ENCODE data around the gene RRP1B.
"Not testable (repeated sequence)": the region's sequence is repeated elsewhere in the genome, so short reads cannot be mapped to it uniquely, and the experiment has no call there.

The RRP1B gene

DNA sequence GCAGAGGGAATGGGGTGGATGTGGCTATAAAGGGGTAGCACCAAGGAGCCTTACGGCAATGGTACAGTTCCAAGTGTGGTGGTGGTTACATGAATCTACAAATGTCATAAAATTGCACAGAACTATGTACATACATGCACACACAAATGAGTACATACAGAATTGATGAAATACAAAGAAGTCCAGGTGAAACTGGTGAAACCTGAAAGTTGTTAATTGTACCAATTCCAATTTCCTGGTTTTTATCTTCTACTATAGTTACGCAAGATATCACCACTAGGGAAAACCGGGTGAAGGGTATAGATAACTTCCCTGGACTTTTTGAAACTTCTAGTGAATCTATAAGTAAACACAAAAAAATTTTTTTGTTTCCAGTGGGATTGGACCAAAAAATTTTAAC lies 19.0 kb upstream of the RRP1B start:
- WGBS (ENCODE audit: insufficient coverage, insufficient read length), result no CpG with 5 or more reads among the region's 3 CpGs
- H3K27ac ChIP-seq (ENCODE audit: low read length), result no peak overlapping the region

GRCh38 chr21:43643193-43643592 lies 16.2 kb upstream of the RRP1B start:
- WGBS (ENCODE audit: insufficient coverage, insufficient read length), result no CpG with 5 or more reads among the region's 4 CpGs
- no peaks in the 10 kb centered on the region for H3K9me3 ChIP-seq (ENCODE audit: control insufficient read depth, insufficient read depth, low read length)
- no peak for DNase-seq (ENCODE audit: low read depth, low spot score)

More for the DNA sequence above, 19.0 kb upstream of the RRP1B start:
- no peak overlapping the region for H3K4me3 ChIP-seq (ENCODE audit: low read length)
- H3K9me3 ChIP-seq (ENCODE audit: control insufficient read depth, insufficient read depth, low read length), result no peaks in the 10 kb centered on the region
- DNase-seq (ENCODE audit: low read depth, low spot score), result no peak
- H3K4me1 ChIP-seq (ENCODE audit: control insufficient read depth, insufficient read depth, low read length), result no peaks in the 10 kb centered on the region
- H3K36me3 ChIP-seq (ENCODE audit: control insufficient read depth, insufficient read depth, low read length), result no peaks in the 10 kb centered on the region
- H3K27me3 ChIP-seq (ENCODE audit: control insufficient read depth, insufficient read depth, low read length), result no peaks in the 10 kb centered on the region

DNA sequence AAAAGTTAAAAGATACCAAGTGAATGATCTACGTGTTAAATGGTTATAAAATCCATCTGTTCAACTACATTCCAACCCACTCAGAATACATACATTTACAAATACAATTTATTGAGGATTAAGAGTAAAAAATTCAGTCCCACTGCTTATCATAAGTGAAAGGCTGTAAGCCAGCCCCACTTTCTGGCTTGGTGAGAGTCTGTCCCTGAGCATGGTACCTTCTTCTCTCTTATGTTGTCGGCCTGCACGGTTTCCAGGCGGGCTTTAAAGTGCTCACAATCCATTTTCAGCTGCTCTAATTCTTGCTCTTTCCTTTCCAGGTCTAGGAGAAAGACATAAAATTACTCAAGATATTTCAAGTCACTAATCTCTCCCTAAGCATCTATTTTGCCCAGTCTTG lies 15.3 kb upstream of the RRP1B start:
- no CpG with 5 or more reads among the region's 4 CpGs for WGBS (ENCODE audit: insufficient coverage, insufficient read length)
- H3K9me3 ChIP-seq (ENCODE audit: control insufficient read depth, insufficient read depth, low read length), result no peaks in the 10 kb centered on the region
- no peaks in the 10 kb centered on the region for H3K4me1 ChIP-seq (ENCODE audit: control insufficient read depth, insufficient read depth, low read length)
- no peak overlapping the region for H3K27ac ChIP-seq (ENCODE audit: low read length)
- DNase-seq (ENCODE audit: low read depth, low spot score), result no peak
- H3K27me3 ChIP-seq (ENCODE audit: control insufficient read depth, insufficient read depth, low read length), result no peaks in the 10 kb centered on the region
- H3K36me3 ChIP-seq (ENCODE audit: control insufficient read depth, insufficient read depth, low read length), result no peaks in the 10 kb centered on the region
- H3K4me3 ChIP-seq (ENCODE audit: low read length), result no peak overlapping the region

More at GRCh38 chr21:43643193-43643592, 16.2 kb upstream of the RRP1B start:
- Histone ChIP-seq H3K4me3 (ENCODE audit: low read length) (no peak overlapping the region), H3K36me3 (ENCODE audit: control insufficient read depth, insufficient read depth, low read length) (no peaks in the 10 kb centered on the region), H3K27ac (ENCODE audit: low read length) (no peak overlapping the region), H3K27me3 (ENCODE audit: control insufficient read depth, insufficient read depth, low read length) (no peaks in the 10 kb centered on the region), H3K4me1 (ENCODE audit: control insufficient read depth, insufficient read depth, low read length) (no peaks in the 10 kb centered on the region)

GRCh38 chr21:43644609-43645008 lies 14.8 kb upstream of the RRP1B start:
- WGBS (ENCODE audit: insufficient coverage, insufficient read length), result 100% methylated on average over 1 of the region's 6 CpGs

DNA sequence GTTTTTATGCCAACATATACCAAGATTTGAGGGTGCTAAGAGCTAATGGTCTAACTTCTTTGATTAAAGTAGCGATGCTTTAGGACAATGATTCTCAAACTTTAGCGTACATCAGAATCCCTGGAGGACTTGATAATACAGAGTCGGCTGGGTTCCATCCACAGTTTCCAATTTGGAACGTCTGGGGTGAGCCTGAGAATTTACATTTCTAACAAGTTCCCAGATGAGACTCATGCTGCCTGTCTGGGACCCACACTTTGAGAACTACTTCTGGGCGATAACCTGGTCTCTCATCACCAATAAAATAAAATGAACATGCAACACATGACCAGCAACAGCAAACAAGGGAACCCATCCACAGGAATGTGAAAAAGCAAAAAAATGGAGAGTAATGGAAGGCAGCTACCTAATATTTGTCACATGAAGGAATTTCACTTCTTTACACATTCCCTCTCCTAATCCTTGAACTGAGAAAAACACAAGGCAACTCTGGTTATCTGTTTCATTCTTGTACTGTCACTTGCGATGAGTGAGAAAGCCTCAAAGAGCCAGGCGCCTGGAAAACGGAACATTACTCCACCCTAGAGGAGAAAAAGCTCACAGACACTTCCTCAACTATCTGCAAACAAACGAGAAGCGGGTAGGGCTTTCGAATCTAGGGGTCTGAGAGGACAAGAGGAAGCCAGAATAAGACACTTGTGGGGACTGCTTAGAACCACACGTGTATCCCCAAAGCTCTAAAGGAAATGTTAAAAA lies 14.0 kb upstream of the RRP1B start:
- Histone ChIP-seq H3K9me3 (ENCODE audit: control insufficient read depth, insufficient read depth, low read length) (no peaks in the 10 kb centered on the region), H3K27me3 (ENCODE audit: control insufficient read depth, insufficient read depth, low read length) (no peaks in the 10 kb centered on the region), H3K27ac (ENCODE audit: low read length) (no peak overlapping the region), H3K4me3 (ENCODE audit: low read length) (no peak overlapping the region), H3K36me3 (ENCODE audit: control insufficient read depth, insufficient read depth, low read length) (no peaks in the 10 kb centered on the region), H3K4me1 (ENCODE audit: control insufficient read depth, insufficient read depth, low read length) (no peaks in the 10 kb centered on the region)
- no peak for DNase-seq (ENCODE audit: low read depth, low spot score)
- no CpG with 5 or more reads among the region's 12 CpGs for WGBS (ENCODE audit: insufficient coverage, insufficient read length)

More at GRCh38 chr21:43644609-43645008, 14.8 kb upstream of the RRP1B start:
- H3K4me1 ChIP-seq (ENCODE audit: control insufficient read depth, insufficient read depth, low read length), result no peaks in the 10 kb centered on the region
- no peaks in the 10 kb centered on the region for H3K36me3 ChIP-seq (ENCODE audit: control insufficient read depth, insufficient read depth, low read length)
- H3K9me3 ChIP-seq (ENCODE audit: control insufficient read depth, insufficient read depth, low read length), result no peaks in the 10 kb centered on the region
- no peak overlapping the region for H3K27ac ChIP-seq (ENCODE audit: low read length)
- no peak overlapping the region for H3K4me3 ChIP-seq (ENCODE audit: low read length)
- DNase-seq (ENCODE audit: low read depth, low spot score), result no peak
- no peaks in the 10 kb centered on the region for H3K27me3 ChIP-seq (ENCODE audit: control insufficient read depth, insufficient read depth, low read length)

DNA sequence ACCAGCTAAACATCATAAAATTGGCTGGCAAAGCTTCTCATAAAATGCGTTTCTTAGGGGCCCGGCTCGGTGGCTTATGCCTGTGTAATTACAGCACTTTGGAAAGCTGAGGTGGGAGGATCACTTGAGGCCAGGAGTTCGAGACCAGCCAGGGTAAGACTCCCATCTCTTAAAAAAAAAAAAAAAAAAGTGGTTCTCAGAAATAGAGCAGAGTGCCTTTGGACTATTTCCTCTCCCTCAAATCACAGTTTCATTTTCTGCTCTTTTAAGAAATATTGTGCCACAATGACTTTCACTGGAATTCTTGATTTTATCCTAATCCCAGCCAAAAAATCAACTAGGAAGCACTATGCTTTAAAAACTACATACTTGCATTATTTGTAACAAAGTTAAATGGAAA lies 13.4 kb upstream of the RRP1B start:
- no peak for DNase-seq (ENCODE audit: low read depth, low spot score)
- H3K36me3 ChIP-seq (ENCODE audit: control insufficient read depth, insufficient read depth, low read length), result no peaks in the 10 kb centered on the region
- WGBS (ENCODE audit: insufficient coverage, insufficient read length), result no CpG with 5 or more reads among the region's 4 CpGs
- no peaks in the 10 kb centered on the region for H3K9me3 ChIP-seq (ENCODE audit: control insufficient read depth, insufficient read depth, low read length)
- no peaks in the 10 kb centered on the region for H3K27me3 ChIP-seq (ENCODE audit: control insufficient read depth, insufficient read depth, low read length)
- no peaks in the 10 kb centered on the region for H3K4me1 ChIP-seq (ENCODE audit: control insufficient read depth, insufficient read depth, low read length)
- H3K4me3 ChIP-seq (ENCODE audit: low read length), result no peak overlapping the region
- no peak overlapping the region for H3K27ac ChIP-seq (ENCODE audit: low read length)

DNA sequence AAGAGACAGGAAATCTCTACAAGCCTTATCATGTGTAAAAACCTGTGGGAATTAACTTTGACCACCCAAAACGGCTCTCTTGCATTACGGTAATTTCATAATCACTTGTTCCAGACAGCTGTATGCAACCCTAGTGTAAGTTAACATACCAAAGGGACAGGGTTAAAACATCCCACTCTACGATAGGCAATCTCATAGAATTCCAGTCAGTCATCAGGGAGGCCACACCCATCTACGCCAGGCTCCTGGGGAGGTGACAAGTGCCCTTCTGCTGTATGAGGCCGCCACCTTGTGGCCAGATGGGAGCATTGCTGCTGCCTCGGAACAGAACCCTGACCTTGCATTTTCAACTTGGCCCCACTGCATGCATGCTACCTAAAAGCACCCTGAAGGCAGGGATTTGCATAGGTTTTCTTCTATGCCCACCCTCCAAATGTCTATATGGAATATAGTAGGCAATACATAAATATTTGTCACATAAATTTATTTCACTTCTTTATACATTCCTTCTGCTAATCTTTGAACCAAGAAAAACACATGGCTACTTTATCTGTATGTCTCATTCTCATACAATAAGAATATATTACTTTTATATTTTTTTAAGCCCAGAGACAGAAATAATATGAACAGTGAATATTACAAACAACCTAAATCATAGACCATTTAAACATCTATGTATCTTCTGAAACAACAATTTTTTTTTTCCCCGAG lies 12.7 kb upstream of the RRP1B start:
- Histone ChIP-seq H3K9me3 (ENCODE audit: control insufficient read depth, insufficient read depth, low read length) (no peaks in the 10 kb centered on the region), H3K4me1 (ENCODE audit: control insufficient read depth, insufficient read depth, low read length) (no peaks in the 10 kb centered on the region), H3K4me3 (ENCODE audit: low read length) (no peak overlapping the region), H3K27ac (ENCODE audit: low read length) (no peak overlapping the region), H3K36me3 (ENCODE audit: control insufficient read depth, insufficient read depth, low read length) (no peaks in the 10 kb centered on the region), H3K27me3 (ENCODE audit: control insufficient read depth, insufficient read depth, low read length) (no peaks in the 10 kb centered on the region)
- no CpG with 5 or more reads among the region's 7 CpGs for WGBS (ENCODE audit: insufficient coverage, insufficient read length)
- DNase-seq (ENCODE audit: low read depth, low spot score), result peak; percentile 77

DNA sequence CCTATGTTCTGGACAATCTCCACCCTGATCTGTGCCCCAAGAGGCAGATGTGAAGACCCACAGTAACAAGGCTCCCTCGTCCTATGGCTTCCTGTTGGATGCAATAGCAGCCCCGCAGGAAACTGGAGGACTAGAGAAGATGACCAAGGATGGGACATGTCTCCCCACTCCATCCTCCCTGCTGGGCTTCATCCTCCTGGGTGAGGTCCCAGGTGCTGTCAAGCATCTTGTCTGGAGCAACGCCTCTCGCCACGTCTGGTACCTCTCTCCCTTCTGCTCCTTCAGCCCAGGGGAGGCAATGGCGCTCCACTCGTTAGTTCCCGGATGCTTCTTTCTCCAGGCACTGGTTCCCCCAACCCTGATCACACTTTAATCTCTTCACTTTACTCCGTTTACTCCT lies 11.2 kb upstream of the RRP1B start:
- no peaks in the 10 kb centered on the region for H3K9me3 ChIP-seq (ENCODE audit: control insufficient read depth, insufficient read depth, low read length)
- H3K27me3 ChIP-seq (ENCODE audit: control insufficient read depth, insufficient read depth, low read length), result no peaks in the 10 kb centered on the region
- no peak overlapping the region for H3K4me3 ChIP-seq (ENCODE audit: low read length)
- DNase-seq (ENCODE audit: low read depth, low spot score), result no peak
- no peaks in the 10 kb centered on the region for H3K36me3 ChIP-seq (ENCODE audit: control insufficient read depth, insufficient read depth, low read length)
- no peak overlapping the region for H3K27ac ChIP-seq (ENCODE audit: low read length)
- no peaks in the 10 kb centered on the region for H3K4me1 ChIP-seq (ENCODE audit: control insufficient read depth, insufficient read depth, low read length)
- WGBS (ENCODE audit: insufficient coverage, insufficient read length), result no CpG with 5 or more reads among the region's 9 CpGs

DNA sequence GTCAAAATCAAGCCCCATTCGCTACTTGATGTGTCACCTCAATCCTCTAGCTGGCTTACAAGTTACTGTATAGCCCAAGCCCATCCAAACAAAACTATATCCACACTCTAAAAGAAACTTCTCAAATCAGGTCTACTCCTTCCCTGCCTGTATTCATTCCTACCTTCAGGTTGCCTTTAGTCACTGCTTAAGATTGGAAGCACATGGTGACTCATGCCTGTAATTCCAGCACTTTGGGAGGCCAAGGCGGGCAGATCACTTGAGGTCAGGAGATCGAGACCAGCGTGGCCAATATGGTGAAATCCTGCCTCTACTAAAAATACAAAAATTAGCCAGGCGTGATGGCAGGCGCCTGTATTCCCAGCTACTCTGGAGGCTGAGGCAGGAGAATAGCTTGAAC lies 7.4 kb upstream of the RRP1B start:
- H3K4me1 ChIP-seq (ENCODE audit: control insufficient read depth, insufficient read depth, low read length); H3K36me3 ChIP-seq (ENCODE audit: control insufficient read depth, insufficient read depth, low read length); H3K9me3 ChIP-seq (ENCODE audit: control insufficient read depth, insufficient read depth, low read length); H3K27ac ChIP-seq (ENCODE audit: low read length); H3K4me3 ChIP-seq (ENCODE audit: low read length); DNase-seq (ENCODE audit: low read depth, low spot score); H3K27me3 ChIP-seq (ENCODE audit: control insufficient read depth, insufficient read depth, low read length): not testable (repeated sequence)
- no CpG with 5 or more reads among the region's 6 CpGs for WGBS (ENCODE audit: insufficient coverage, insufficient read length)

DNA sequence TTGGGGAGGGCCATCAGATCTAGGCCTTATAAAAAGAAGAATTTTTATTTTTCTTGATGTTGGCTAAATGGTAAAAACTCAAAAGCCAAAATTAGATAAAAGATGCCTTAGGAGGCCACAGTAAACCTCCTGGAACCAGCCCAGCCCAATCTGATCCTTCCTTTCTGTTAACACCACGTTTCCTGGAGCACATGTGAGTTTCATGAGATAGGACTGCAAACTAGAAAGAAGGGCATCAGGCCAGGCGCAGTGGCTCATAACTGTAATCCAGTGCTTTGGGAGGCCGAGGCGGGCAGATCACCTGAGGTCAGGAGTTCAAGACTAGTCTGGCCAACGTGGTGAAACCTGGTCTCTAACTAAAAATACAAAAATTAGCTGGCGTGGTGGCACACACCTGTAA lies 6.7 kb upstream of the RRP1B start:
- Histone ChIP-seq H3K9me3 (ENCODE audit: control insufficient read depth, insufficient read depth, low read length) (no peaks in the 10 kb centered on the region), H3K4me3 (ENCODE audit: low read length) (no peak overlapping the region), H3K4me1 (ENCODE audit: control insufficient read depth, insufficient read depth, low read length) (peaks cover under 1% of the 10 kb centered on the region; the same call in 1 of the 2 replicates), H3K27me3 (ENCODE audit: control insufficient read depth, insufficient read depth, low read length) (no peaks in the 10 kb centered on the region), H3K36me3 (ENCODE audit: control insufficient read depth, insufficient read depth, low read length) (no peaks in the 10 kb centered on the region), H3K27ac (ENCODE audit: low read length) (no peak overlapping the region)
- no peak for DNase-seq (ENCODE audit: low read depth, low spot score)
- WGBS (ENCODE audit: insufficient coverage, insufficient read length), result no CpG with 5 or more reads among the region's 6 CpGs
